Stimulated activated CD4-positive, alpha-beta T cell treated with anti-CD3 and anti-CD28 coated beads, Interleukin-2, amount 100 ng/mL, for 48 hours (primary cell): ENCODE data around the gene IER3.
"Not testable (repeated sequence)": the region's sequence is repeated elsewhere in the genome, so short reads cannot be mapped to it uniquely, and the experiment has no call there.

Experiments used
- DNase-seq, 2 donors: peaks; one replicate each; pipeline ENCODE4 v3.0.0-alpha.2; 2020

Gene IER3

GRCh38 chr6:30747300-30747687 lies 2.9 kb upstream of the IER3 start:
- no peak for DNase-seq

- no peak for DNase-seq
Observed at GRCh38 chr6:30743099-30744053, 971 bp downstream of the IER3 start.

GRCh38 chr6:30742316-30743098 lies 1.8 kb downstream of the IER3 start, which contains the start of gene FLOT1:
FLOT1 (minus strand) TSS chr6:30742687; CDS start chr6:30742189, 498 bp downstream.
- DNase-seq: peak; percentile 96 to 98

GRCh38 chr6:30741789-30742315 lies 2.5 kb downstream of the IER3 start:
- DNase-seq: no peak

GRCh38 chr6:30741063-30741779 lies 3.1 kb downstream of the IER3 start:
- no peak for DNase-seq

GRCh38 chr6:30740540-30740870 lies 3.8 kb downstream of the IER3 start:
- DNase-seq: no peak

- DNase-seq: no peak
Observed at GRCh38 chr6:30738532-30738931, 5.8 kb downstream of the IER3 start.

GRCh38 chr6:30735668-30736314 lies 8.6 kb downstream of the IER3 start:
- DNase-seq: no peak

GRCh38 chr6:30732237-30732943 lies 12.0 kb downstream of the IER3 start:
- no peak for DNase-seq

- peak; percentile 77 to 78 for DNase-seq
Observed at GRCh38 chr6:30730601-30731435, 13.5 kb downstream of the IER3 start.

GRCh38 chr6:30727920-30728553 lies 16.3 kb downstream of the IER3 start:
- no peak for DNase-seq

- DNase-seq: no peak
Observed at GRCh38 chr6:30726506-30727413, 17.6 kb downstream of the IER3 start.

GRCh38 chr6:30725713-30726505 lies 18.4 kb downstream of the IER3 start:
- no peak for DNase-seq

- no peak for DNase-seq
Observed at GRCh38 chr6:30724906-30725667, 19.3 kb downstream of the IER3 start.

GRCh38 chr6:30723843-30724741 lies 20.3 kb downstream of the IER3 start:
- DNase-seq: not testable (repeated sequence)

- DNase-seq: not testable (repeated sequence)
Observed at GRCh38 chr6:30723159-30723842, 21.0 kb downstream of the IER3 start.
